Subcutaneous adipose tissue (tissue), 4 donors: Measurements from ENCODE around the gene GPR146. TPM values are rescaled to one million over a fixed set of nuclear protein-coding genes. Genes with fewer than 3 reads are reported as not detected.

ENCODE experiments used
- total RNA-seq, 4 donors: library from RNA; depleted of rRNA; stranded (reverse); fragments of >200 nt; gene quantifications; one replicate each; pipeline ENCODE4 v1.1.0, GENCODE V29; 2016
- TF ChIP-seq, protein P1 (sequence below): fragments of 450-650 bp; IDR thresholded peaks from one replicate; pipeline ENCODE4 v1.5.1; 2016; ENCODE audit warnings: low read depth, mild to moderate bottlenecking, control low read depth, antibody characterized with exemption, moderate library complexity

GPR146 gene
- total RNA-seq, 4 donors from 2014 or later = 44.0 to 145 (median 61.4) TPM

DNA sequence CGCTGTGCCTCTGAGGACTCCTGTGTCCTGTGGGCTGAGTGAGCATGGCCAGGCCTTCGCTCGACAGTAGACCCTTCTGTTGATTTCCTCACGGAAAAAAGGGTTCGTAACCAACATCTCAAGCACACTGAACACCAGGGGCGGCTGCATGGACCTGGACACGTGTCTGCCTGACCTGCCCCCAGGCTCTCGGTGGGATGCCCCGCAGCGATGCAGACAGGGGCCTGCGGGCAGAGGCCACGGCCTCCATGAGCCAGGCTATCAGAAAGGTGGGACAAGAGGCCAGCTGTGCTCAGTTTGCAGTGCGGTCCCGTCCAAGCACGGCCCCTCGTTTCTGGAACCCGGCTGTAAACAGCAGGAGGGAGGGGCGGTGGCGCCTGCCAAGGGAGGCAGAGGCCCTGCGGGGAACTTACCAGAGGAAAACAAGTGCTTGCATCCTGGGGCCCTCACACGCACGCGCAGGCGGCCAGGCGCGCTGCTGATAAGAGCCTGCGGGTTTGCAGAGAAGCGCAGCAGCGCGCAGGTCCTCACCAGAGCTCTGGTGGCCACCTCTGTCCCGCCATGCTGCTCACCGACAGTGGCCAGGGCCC, 10.6 kb downstream of the GPR146 start:
- TF ChIP-seq, protein P1, sequence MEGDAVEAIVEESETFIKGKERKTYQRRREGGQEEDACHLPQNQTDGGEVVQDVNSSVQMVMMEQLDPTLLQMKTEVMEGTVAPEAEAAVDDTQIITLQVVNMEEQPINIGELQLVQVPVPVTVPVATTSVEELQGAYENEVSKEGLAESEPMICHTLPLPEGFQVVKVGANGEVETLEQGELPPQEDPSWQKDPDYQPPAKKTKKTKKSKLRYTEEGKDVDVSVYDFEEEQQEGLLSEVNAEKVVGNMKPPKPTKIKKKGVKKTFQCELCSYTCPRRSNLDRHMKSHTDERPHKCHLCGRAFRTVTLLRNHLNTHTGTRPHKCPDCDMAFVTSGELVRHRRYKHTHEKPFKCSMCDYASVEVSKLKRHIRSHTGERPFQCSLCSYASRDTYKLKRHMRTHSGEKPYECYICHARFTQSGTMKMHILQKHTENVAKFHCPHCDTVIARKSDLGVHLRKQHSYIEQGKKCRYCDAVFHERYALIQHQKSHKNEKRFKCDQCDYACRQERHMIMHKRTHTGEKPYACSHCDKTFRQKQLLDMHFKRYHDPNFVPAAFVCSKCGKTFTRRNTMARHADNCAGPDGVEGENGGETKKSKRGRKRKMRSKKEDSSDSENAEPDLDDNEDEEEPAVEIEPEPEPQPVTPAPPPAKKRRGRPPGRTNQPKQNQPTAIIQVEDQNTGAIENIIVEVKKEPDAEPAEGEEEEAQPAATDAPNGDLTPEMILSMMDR = no peak

- TF ChIP-seq, protein P1 = no peak
Observed at GRCh38 chr7:1055491-1055955, 11.2 kb downstream of the GPR146 start.

DNA sequence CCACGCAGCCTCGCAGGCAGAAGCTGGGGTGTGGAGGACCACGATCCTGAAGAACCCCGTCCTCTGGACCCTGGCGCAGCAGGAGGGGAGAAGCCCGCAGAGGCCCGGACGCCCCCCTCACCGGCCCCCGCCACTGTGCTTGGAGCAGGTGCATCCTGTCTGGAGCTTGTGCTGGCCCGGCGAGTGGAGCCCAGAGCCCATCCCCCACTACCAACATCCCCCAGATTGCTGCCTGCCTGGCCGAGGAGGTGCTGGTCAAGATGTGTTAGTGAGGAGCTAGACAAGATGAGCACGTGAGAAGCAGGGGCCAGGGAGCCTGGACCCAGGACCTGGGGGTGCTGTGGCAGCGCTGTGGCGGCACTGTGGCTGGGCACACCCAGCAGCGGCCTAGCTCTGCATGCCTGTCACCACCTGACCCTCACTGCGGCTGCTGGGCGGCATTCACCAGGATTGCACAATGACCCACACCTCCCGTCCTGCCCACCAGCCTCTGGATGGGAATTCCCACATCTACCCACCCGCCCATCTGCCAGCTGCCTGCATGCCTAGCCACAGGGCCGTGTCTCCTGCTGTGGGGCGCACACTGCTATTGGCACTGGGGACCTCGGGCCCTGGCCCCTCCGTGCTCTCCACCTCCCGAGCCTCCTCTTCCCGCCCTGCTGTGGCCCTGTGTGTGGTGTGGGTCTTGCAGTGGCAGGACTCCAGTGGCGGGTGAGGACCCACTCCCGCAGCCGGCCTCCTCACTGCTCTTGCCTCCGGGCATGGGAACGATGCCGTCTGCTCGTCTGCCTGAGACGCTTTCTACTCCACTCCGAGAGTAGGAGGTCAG, 11.8 kb downstream of the GPR146 start:
- TF ChIP-seq, protein P1 = no peak

DNA sequence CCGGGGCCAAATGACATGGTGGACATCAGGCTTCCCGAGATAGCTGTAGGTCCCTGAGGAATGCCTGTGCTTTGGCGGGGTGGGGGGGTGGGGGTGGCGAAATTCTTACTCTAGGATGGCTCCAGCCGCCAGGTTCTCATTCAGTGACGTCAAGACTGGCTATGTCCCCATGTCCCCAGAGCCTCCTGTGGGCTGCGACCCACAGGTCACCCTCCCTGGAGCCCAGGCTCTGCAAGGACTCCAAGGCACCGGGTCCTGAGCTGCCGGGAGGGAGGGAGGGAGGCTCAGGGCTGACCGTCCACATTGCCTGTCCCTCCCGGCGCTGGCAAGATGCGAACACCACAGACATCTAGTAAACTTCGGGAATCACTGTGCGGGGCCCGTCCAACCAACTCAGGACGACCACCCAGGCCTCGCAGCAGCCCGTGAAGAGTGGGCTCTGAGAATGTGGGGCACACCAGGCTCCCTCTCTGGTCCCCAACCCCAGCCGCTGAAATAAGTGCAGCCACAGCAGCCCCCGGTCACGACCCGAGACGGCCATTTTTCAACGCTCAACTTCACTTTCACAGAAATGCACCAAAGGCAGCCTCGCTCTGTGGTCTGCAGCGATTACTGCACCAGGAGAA, 12.6 kb downstream of the GPR146 start:
- TF ChIP-seq, protein P1 = no peak

- TF ChIP-seq, protein P1 = no peak
Observed at GRCh38 chr7:1057416-1058291, 13.3 kb downstream of the GPR146 start.

- TF ChIP-seq, protein P1 = no peak
Observed at GRCh38 chr7:1058311-1058710, 14.0 kb downstream of the GPR146 start.
